Measurements from ENCODE around the gene KCTD15.

Gene KCTD15, protein sequence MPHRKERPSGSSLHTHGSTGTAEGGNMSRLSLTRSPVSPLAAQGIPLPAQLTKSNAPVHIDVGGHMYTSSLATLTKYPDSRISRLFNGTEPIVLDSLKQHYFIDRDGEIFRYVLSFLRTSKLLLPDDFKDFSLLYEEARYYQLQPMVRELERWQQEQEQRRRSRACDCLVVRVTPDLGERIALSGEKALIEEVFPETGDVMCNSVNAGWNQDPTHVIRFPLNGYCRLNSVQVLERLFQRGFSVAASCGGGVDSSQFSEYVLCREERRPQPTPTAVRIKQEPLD

DNA sequence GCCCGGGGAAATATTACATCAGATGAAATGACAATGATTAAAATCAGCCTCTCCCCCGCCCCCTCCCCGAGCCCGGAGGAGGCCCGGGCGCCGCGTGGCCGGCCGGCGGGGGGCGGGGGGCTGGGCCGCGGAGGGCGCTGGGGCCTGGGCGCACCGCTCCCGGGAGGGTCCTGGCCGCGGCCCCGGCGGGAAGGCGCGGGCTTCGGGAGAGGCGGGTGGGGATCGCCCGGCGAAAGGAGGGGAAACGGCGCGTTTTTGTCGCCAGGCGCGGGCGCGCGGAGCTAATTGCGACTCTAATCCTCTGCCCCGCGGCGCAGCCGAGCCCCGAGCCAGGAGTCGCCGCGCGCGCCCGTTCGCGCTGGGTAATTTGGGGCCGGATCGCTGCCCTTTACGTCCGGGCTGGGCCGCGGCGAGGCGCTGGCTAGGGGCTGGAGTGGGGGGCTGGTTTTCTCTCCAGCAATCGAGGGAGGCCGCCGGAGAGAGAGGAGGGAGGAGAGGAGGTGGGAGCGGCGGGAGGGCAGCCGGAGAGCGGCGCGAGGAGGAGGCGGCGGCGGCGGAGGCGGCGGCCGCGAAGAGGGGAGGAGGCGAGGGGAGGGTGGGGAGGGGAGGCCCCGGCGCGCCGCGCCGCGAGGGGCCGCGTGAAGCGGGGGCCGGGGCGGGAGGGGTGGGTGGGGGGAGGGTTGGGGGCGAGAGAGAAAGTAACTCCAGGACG lies at the start of gene KCTD15:
Gene KCTD15, plus strand, starts transcription at position 707 of the 712 bp plus-strand sequence. CDS start 3,585 bp downstream, outside the sequence.
- peak; percentile 54 for DNase-seq

DNA sequence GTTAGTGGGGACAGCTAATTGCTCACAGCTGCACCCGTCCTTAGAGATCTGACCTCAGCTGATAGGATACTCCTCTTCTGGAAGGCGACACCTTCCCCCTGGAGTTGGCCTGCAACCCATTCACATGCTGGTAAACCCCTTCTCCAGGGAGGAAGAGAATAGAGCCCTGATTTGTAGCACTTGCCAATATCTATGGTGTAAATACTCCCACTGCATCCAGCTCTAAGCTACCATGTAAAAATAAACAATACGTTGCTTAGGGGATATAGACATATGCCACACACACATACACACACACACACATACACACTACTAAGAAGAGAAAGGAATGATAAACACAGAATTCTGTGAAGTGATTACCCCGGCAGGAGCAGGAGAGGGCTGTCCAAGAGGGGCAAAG lies 49.4 kb upstream of the KCTD15 start:
- DNase-seq, result no peak

DNA sequence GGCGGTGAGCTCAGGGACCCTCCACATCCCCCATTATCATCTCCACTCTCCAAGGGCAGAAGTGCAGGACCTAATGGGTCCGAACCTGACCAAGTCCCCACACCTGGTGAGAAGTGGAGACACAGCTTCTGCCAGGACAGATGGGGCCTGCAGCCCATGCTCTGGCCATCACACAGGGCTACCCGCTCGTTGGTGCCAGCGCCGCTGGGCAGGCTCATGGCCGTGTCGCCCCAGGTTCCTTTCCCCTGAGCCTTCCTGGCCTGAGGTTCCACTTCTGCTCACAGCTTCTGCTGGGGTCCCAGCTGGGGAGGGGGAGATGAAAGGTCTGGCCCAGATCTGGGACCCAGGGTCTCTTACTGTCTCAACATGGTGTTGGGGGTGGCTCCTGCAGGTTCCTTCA lies 48.4 kb upstream of the KCTD15 start:
- no peak for DNase-seq

DNA sequence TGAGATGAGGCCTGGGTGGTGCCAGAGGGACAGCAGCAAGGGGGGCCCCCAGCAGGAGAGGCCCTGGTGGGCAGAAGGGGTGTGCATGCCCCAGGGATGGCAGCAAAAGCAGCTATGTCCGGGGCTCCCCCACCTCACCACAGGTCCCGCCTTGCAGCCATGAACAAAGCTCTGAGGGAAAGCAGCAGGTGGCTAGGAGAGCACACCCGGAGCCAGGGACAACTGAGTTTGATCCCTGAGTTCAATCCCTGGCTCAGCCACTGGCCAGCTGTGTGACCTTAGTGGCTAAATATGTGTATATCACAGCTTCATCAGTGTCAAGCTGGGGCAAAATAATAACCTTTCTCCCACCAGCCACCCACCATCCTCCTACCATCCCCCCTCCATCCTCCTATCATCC lies 47.7 kb upstream of the KCTD15 start:
- no peak for DNase-seq

- no peak for DNase-seq
Measured at GRCh38 chr19:33749619-33750175, 47.0 kb upstream of the KCTD15 start.

- DNase-seq, result no peak
Measured at GRCh38 chr19:33750587-33751435, 45.9 kb upstream of the KCTD15 start.

DNA sequence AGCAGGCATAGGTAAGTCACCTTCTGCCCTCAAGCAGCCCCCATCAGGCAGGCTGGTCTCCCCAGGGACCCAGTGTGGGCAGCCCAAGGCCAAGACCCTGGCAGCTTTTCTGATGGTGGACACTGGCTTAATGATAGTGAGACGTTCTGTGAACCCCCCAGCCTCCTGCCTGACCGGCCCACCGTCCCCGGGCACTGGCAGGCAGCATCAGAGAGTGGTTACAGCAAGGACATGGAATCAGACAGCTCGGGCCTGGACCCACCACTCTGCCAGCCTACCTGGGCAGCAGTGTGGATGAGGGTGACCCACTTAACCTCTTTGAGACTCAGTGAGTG lies 45.3 kb upstream of the KCTD15 start:
- no peak for DNase-seq

GRCh38 chr19:33752018-33752800 lies 44.5 kb upstream of the KCTD15 start:
- no peak for DNase-seq

DNA sequence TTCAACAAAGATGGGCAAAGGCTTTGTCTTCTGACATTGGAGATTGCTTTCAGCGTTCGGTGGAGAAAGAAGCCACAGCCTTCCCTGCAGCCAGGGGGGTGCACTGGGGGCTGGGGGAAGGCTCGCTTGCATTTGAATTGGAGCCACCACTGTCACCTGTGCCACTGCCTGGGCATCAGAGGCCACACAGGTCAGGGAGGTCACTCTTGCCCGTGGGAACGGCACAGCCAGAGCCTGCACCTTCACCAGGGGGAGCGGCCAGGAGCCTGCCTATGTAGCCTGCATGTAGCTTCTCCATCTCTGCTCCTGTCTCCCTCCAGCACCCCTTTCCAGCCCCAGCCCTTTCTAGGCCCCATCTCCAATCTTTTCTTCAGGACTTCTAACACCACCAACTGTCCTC lies 43.7 kb upstream of the KCTD15 start:
- no peak for DNase-seq

DNA sequence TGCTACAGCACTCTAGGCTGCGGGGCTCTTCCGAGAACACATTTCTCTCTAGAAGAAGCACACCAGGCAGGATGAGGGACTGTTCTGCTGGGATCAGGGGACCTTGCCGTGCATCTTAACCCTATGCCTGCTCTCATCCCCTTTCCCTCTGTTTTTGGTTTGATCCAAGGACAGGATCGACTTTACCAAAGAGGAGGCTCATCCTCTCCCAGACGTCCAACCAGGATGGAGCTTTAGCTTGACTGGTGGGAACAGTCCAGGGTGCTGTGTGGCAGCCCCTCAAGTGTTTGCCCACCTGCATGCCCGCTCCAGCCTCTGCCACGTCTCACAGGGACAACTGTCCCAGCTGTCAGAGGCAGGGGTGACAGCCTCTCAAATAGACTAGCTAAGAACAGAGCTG lies 42.3 kb upstream of the KCTD15 start:
- no peak for DNase-seq

DNA sequence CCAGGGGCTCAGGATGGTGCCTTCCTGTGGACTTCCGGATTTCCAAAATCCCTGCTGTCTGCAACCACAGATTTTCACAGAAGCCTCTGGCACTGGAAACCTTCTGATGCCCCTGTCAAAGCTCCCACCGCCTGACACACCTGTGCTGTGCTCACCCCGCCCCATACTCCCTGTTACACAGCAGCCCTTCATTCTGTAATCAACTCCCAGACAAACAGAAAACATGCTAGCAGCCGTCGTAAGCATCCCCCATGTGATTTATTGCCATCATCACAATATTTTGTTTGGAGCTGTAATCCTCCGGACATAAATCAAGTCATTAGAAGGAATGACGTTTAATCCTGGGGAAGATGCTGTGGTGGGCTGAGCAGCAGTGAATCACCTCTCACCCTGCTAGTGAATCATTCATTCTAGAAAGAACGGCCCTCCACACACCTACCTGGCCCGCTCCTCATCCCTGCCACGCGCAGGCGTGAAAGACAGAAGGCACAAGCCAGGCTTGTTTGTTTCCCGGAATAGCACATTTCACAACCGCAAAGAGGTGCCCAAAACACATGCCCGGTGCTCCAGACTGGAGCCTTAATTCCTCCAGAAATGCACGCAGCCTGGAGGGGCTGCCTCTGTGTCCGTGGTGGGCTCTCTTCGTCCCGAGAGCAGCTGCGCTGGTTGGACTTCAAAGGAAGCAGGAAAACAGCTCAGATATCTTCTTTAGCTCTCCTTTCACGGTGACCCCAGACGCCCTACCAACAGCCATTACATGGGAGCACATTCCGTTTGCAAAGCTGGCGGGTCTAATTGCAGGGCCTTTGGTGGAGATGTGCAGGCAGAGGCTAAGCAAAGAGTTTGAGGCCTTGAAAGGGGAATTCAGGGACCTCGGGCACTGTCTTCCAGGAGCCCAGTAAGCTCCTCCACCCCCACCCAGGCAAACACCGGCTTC lies 41.3 kb upstream of the KCTD15 start:
- no peak for DNase-seq

GRCh38 chr19:33756177-33756576 lies 40.5 kb upstream of the KCTD15 start:
- no peak for DNase-seq

DNA sequence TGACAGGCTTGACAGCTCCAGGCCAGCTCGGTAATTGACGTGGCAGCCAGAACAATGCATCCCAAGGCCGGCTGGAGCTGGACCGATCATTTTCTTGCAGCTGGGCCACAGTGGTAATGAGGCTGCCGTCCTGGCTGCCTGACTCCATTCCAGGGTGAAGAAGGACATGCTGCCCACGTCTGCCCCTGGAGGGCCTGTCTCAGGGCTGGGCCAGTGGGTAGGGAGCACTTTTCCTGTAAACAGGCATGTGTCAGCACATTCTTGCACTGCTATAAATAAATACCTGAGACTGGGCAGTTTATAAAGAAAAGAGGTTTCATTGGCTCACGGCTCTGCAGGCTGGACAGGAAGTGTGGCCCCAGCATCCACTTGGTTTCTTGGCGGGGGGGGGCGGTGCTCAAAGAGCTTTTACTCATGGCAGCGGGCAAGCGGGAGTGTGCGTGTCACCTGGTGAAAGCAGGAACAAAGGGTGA lies 38.1 kb upstream of the KCTD15 start:
- no peak for DNase-seq

- no peak for DNase-seq
Measured at GRCh38 chr19:33759356-33759755, 37.3 kb upstream of the KCTD15 start.

- DNase-seq, result no peak
Measured at GRCh38 chr19:33763633-33764371, 32.9 kb upstream of the KCTD15 start.

DNA sequence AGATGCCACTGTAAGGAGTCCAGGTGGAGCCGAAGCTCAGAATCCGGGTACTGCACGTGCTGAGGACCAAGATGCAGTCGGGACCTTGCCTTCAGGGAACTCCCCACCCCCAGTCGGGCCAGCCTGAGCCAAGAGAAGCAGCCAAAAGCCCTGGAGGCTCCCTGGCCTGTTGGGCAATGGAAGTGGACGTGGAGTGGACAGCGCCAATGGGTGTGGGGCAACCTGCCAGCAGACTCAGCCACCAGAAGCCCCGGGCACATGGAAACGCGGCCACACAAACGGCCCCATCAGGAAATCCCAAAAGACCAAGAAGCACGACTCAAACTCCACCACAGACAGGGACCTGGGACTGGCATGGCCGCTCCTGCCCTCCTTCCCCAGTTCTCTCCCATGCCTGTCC lies 30.0 kb upstream of the KCTD15 start:
- DNase-seq, result no peak

DNA sequence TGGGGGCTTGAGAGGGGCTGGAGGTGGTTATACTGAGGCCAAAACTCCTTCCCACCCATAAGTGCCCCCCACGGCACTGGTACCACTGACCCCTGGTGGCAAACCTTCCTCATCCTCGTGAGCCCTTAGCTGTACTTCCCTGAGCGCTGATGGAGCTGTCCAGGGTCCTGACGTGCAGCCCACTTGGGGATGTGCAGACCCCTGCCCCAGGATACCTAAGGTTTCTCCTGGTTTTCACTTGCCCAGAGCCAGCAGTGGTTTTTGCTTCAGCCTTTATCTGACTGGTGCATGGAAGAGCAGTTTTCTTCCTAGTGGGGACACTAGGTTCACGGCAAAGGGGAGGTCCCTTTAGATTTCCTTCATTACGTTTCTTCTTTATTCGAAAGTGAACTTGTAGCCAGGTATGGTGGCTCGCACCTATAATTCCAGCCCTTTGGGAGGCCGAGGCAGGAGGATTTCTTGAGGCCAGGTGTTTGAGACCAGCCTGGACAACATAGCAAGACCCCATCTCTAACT lies 28.7 kb upstream of the KCTD15 start:
- no peak for DNase-seq

DNA sequence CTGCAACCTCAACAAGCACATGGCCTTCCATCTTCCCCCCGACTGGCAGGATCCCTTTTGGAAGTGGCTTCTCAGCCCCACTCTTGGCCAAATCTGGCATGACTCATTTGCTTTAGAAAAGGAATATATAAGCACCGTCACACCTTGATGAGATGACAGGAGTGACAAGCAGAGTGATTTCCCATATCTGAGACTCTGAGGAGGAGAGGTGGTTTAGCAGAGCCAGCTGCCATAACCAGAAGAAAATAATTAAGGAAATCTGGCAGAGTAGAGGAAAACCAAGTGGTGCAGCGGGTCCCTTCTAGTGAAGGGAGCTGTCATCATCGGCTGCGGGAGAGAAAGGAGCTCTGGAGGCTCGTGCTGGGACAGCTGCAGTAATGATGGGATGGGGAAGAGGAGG lies 27.5 kb upstream of the KCTD15 start:
- no peak for DNase-seq

- no peak for DNase-seq
Measured at GRCh38 chr19:33770107-33770506, 26.6 kb upstream of the KCTD15 start.

DNA sequence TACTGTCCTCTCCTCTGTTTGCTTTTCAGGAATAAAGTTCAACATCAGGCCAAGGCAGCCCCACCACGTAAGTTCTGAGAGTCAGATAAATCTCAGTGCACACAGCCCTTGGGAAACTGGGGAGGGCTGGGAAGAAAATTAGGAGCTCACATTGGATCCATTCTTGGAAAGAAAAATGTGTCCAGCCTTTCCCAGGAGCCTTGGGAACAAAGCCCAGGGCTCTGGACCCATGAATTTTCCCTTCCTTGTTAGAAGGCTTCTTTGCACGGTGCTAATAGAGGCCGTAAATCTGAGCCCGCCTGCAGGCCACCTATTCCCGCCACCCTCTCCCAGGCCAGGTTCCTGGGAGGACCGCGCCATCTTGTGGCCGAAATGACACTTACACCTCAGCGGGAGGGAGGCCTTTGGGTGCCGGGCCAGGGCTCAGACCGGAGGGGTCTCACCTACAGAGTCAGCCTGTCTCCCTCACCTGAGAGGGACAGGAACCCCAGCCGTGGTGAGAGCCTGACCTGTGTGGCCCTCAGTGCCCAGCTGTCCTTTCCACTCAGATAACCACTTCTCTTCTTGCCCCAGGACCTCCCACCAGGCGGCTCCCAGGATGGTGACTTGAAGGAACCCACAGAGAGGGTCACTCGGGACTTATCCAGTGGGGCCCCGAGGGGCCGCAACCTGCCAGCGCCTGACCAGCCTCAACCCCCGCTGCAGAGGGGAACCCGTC lies 25.1 kb upstream of the KCTD15 start:
- peak; percentile 63 for DNase-seq
